HG03432 (cell line): ENCODE data around the gene TMEM87B.
"Not testable (repeated sequence)": the region's sequence is repeated elsewhere in the genome, so short reads cannot be mapped to it uniquely, and the experiment has no call there.

Experiments used
- ATAC-seq: cut with Tn5 transposase; IDR thresholded peaks from one replicate; pipeline ENCODE4 v1.9.1; 2021; ENCODE audit warnings: mild to moderate bottlenecking, moderate library complexity; ENCODE audit not compliant: unreplicated experiment

Gene TMEM87B

DNA sequence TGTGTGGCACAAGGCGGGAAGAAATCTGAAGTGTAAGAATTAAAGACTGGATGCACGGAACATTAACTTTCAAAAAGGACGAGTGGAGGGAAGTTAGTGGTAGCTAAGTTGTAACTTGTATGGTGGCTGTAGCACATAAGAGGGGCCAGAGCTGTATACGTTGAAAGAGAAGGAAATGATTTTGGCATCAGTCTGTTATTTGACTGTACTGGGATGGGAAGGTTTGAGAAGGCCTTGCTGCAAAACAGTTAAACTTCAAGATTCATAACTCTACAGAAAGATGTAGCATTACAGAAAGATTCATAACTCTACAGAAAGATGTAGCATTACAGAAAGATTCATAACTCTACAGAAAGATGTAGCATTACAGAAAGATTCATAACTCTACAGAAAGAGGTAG lies 58.3 kb downstream of the TMEM87B start:
- not testable (repeated sequence) for ATAC-seq

DNA sequence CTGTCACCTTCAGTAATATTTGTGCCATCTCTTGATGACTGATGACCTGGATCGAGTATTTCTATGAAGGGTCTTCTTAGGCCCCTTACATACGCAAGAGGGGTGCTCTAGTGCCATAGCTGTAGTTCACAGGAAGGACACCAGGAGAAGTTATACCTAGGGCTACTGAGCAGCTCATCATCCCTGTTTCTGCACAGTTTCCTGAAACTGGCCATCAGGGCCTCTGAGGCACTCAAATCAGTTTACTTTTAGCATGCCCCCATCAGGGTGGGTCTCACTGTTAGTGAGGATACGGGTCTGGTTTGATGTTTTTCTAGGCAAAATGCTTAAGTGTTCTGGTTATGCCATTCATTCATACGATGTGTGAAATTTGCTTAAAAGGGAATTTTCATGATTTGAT lies 63.1 kb downstream of the TMEM87B start:
- no peak for ATAC-seq

DNA sequence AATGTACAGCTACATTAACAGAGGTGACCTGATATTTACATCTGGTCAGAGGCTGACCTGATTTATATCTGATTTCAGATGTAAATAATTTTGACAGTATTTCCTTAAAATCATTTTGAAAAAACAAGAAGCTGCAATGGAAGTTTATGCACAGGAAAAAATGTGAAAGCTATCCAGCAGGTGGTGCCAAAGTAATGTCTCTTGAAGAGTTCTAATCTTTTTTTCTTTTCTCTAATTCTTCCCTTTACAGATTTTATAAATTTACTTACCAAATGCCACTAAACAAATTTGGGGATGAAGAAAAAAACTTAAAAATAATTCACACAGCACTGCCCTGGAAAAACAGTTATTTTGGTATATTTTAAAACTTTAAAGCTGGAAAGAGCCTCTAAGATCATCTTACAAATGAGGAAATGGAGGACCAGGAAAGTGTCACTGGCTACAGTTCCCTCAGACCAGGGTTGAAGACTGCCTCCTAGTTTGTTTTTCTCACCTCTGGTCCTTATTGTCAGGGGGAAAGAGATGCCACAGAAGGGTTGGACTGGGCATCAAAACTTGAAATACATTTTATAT lies 66.7 kb downstream of the TMEM87B start:
- no peak for ATAC-seq

DNA sequence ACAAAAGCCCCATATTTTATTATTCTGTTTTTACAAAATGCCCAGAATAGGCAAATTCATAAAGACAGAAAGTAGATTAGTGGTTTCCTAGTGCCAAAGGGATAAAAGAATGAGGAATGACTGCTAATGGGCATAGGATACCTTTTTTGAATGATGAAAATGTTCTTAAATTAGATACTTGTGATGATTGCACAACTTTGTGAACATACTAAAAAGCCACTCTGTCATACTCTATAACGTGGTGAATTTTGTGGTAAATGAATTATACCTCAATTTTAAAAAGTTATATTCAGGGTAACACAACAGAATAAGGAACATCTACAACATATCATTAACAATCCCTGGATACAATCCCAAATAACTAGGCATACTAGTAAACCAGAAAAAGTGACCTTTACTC lies 74.0 kb downstream of the TMEM87B start:
- no peak for ATAC-seq

DNA sequence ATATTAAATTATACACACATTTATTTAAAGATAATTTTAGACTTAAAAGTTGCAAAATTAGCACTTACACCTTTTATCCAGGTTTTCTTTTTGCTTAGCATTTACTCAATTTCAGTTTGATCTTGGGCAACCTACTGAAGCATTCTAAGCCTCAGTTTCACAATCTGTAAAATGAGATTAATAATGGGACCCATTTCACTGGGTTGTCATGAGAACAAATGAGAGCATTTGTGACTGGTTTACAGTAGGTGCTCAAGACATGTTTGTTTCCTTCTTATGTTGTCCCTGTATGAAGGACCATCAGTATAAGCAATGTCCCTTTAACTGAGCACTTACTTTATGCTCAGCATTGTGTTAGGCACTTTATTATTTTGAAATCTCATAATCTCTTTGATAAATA lies 78.3 kb downstream of the TMEM87B start:
- no peak for ATAC-seq

DNA sequence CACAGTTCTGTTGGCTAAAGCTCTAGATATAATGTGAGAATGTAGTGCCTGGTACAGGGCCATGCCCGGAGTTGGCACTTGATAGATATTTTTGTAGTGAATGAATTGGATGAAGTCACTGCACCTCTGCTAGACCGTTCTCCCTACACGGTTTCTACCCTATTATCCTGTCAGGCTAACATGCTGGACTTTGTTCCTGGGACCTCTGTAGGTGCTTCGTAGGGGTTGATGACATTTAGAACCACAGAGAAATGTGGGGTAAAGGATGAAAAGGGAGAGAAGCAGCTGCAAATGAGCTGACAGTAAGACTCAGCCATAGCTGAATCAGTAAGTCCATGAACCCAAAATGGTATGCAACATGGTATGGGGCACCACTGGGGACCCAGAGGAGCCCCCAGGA lies 79.1 kb downstream of the TMEM87B start:
- ATAC-seq: no peak

DNA sequence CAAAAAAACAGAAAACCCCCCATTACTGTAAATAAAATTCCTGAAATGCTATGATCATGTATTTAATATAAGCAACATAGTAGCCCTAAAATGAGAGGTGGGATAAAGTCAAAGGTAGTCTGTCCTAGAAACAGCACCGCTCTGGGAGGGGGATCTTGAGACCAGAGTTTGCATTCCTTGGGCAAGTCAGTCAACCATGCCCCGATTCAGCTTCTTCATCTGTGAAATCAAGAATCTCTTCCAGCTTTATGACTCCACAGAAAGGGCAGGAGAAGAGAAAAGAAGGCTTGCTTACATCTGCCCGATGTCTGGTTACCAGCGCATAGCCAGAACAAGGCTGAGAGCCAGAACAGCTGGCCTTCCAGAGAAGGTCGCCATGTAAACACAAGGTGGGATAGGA lies 81.0 kb downstream of the TMEM87B start:
- no peak for ATAC-seq

DNA sequence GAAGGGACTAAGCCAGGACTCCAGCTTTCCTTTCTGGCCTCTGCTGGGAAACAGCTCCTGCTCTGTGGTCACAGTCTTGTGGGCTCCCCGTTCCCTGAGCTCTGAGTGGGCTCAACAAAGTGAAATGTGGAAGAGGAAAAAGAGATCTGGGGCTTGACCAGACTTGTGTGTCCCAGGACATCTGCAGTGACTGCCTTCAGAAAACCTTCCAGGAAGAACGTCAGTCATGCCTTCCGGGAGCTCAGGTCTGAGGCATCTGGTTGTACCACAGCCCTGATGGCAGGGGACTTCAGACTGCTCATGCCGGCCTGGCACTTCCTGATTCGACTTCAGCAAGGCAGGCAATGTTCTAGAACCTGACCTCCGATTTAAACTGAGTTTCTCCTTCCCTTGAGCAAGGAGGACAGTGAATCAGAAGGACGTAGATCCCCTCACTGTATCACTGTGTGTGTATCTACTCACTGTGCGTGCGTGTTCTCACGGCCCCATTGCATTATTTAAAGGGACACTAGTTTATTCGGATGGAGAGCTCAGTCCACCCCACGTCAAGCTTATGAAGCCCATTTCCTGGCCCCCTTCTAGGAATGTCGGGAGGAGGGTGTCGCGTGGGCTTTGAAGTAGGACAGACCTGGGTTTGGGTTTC lies 82.6 kb downstream of the TMEM87B start:
- no peak for ATAC-seq

DNA sequence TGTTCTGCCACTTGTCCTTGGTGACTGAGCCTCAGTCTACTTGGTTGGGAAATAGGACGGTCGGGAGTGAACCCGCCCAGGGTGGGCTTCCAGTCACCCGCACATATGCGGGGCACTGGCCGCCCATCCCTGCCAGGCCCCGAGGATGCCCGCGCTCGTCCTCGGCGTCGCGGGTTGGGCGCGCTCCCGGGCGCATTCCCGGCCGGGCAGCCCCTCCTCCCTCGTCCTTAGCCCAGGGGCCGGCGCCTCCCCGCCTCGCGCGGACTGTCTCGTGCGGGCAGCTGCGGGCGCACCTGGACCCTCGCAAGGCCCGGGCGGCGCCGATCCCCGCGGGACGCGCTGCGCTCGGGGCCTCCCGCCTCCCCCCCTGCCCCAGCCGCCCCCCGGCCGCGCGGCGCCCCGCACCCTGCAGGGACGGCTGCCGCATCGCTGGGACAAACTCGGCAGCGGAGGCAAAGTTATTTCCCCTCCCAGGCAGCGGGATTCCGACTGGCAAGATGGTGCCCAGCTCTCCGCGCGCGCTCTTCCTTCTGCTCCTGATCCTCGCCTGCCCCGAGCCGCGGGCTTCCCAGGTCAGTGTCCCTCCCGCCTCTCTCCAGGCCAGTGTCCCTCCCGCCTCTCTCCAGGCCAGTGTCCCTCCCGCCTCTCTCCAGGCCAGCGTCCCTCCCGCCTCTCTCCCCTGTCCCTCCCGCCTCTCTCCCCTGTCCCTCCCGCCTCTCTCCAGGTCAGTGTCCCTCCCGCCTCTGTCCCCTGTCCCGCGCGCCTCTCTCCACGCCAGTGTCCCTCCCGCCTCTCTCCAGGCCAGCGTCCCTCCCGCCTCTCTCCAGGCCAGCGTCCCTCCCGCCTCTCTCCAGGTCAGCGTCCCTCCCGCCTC lies 83.3 kb downstream of the TMEM87B start, which contains the start of gene FBLN7:
Gene FBLN7, plus strand, starts transcription at position 227 of the 874 bp plus-strand sequence. Its CDS starts 271 bp downstream, at position 498.
- ATAC-seq: no peak

DNA sequence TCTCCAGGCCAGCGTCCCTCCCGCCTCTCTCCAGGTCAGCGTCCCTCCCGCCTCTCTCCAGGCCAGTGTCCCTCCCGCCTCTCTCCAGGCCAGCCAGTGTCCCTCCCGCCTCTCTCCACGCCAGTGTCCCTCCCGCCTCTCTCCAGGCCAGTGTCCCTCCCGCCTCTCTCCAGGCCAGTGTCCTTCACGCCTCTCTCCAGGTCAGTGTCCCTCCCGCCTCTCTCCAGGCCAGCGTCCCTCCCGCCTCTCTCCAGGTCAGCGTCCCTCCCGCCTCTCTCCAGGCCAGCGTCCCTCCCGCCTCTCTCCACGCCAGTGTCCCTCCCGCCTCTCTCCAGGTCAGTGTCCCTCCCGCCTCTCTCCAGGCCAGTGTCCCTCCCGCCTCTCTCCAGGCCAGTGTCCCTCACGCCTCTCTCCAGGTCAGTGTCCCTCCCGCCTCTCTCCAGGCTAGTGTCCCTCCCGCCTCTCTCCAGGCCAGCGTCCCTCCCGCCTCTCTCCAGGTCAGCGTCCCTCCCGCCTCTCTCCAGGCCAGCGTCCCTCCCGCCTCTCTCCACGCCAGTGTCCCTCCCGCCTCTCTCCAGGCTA lies 84.1 kb downstream of the TMEM87B start:
- ATAC-seq: not testable (repeated sequence)

DNA sequence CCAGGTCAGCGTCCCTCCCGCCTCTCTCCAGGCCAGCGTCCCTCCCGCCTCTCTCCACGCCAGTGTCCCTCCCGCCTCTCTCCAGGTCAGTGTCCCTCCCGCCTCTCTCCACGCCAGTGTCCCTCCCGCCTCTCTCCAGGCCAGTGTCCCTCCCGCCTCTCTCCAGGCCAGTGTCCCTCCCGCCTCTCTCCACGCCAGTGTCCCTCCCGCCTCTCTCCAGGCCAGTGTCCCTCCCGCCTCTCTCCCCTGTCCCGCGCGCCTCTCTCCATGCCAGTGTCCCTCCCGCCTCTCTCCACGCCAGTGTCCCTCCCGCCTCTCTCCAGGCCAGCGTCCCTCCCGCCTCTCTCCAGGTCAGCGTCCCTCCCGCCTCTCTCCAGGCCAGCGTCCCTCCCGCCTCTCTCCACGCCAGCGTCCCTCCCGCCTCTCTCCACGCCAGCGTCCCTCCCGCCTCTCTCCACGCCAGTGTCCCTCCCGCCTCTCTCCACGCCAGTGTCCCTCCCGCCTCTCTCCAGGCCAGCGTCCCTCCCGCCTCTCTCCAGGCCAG lies 84.7 kb downstream of the TMEM87B start:
- not testable (repeated sequence) for ATAC-seq

DNA sequence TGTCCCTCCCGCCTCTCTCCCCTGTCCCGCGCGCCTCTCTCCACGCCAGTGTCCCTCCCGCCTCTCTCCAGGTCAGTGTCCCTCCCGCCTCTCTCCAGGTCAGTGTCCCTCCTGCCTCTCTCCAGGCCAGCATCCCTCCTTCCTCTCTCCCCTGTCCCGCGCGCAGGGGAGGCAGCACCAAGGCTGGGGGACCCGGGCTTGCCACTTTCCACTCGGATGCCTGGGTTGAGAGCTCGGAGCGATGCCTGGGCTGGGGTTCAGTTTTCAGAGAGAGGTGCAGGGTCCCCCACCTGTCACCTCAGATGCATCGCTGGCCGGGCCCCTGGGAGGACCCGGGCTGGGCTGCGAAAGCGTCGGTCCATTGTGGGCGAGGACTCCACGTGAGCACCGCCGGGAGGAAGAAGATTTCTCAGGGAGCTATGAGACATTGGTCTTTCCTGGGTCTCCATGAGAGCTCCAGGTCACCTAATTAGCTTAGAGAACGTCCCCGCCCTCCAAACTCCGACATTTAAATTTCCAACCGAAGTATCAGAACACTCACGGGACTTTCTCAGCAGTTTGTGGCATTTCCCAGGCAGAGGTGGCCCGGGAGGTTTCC lies 85.2 kb downstream of the TMEM87B start:
- ATAC-seq: no peak

DNA sequence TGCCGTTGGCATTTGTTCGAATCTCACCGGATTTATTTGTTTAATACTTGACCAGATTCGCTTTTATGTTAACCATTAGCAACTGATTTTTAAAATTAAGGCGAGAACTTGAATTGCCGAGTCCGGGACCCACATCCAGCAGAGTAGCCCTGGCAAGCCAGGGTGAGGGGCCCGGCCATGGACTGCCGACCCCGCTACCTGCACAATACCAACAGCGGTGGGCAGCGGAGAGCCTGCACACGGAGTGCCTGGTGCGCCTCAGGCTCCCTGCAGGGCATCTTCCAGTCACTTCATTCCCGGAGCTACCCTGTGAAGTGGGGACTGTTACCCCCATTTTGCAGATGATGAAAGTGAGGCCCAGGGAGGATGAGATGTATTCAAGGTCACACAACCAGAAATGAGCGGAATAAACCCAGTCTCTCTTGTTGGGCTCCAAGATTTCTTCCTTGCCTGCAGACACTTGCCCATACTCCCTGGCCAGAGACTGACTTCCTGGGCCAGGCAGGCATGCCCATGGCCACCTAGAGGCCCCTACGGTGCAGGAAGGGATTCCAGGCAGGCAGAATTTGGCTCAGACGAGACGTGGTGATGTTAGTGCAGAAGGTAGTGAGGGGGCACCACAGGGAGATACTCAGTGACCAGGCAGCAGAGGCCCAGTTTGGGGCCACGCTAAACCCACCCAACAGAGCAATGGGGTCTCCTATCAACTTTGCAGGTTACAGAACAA lies 86.0 kb downstream of the TMEM87B start:
- ATAC-seq: no peak

DNA sequence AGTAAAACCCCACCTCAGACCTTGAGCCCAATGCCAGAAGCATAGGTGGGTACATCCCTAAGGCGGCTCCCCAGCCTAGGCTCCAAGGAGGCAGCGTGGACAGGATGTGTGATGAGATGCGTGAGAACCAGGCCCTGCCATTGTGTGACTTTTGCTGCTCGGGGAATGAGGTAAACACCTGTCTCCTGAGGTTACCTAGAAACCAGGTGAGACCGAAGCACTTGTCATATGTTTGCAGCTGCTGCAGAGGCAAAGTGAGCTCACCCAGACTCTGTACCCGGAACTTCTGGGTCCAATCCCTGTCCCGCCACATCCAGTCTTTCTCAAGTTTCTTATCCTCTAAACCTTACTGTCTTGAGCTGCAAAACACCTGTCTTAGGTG lies 86.5 kb downstream of the TMEM87B start:
- no peak for ATAC-seq

DNA sequence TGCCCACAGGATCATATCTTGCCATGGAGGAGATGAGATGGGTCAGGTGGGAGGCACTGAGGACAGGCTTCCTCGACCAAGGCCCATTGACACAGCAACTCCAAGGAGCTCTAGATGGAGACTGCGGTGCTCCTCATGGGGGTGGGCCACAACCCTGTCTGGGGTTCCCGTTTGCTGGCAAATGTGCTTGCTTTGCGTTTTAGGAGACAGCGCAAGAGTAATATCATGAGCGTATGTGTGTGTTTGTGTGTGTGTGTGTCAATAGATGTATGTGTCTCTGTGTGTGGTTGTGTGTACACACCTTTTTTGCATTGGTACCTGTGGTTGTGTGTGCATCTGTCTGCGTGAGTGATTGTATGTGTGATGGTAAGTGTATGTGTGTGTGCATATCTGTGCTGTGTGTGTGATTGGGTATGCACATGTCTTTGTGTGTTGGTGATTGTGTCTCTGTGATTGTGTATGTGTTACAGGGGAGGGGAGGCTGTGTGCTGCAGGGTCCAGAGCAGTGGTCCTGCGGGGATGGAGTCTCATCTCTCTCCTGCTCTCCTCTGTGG lies 87.5 kb downstream of the TMEM87B start:
- no peak for ATAC-seq

DNA sequence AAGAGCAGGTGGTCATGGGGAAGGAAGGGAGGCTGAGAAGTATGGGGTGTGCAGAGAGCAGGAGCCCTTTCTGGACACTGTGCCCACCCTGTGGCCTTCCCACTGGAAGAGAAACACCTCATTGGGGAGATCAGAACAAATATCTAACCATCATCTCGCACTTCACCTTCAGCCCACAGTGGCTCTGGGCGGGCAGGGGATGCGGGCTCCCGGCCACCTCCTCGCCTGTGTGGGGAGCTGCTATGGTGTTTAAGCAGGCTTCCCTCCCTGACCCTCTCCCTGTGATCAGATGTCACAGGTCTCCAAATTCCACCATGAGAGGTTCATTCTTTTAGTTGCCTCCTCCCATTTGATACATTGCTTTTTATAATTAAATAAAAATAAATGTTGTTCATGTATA lies 88.1 kb downstream of the TMEM87B start:
- no peak for ATAC-seq

DNA sequence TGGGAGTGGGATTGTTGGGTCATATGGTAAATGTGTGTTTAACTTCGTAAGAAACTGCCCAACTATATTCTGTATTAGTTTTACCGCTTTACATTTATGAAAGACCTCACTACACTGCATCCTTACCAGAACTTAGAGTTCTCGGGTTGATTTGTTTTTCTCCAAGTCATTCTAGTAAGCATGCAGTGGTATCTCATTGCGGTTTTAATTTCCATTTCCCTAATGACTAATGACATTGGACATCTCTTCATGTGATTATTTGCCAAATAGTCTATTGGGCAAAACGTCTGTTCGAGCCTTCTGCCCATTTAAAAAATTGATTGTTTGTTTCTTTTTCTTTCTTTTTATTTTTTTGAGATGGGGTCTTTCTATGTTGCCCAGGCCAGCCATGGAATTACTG lies 89.9 kb downstream of the TMEM87B start:
- no peak for ATAC-seq

DNA sequence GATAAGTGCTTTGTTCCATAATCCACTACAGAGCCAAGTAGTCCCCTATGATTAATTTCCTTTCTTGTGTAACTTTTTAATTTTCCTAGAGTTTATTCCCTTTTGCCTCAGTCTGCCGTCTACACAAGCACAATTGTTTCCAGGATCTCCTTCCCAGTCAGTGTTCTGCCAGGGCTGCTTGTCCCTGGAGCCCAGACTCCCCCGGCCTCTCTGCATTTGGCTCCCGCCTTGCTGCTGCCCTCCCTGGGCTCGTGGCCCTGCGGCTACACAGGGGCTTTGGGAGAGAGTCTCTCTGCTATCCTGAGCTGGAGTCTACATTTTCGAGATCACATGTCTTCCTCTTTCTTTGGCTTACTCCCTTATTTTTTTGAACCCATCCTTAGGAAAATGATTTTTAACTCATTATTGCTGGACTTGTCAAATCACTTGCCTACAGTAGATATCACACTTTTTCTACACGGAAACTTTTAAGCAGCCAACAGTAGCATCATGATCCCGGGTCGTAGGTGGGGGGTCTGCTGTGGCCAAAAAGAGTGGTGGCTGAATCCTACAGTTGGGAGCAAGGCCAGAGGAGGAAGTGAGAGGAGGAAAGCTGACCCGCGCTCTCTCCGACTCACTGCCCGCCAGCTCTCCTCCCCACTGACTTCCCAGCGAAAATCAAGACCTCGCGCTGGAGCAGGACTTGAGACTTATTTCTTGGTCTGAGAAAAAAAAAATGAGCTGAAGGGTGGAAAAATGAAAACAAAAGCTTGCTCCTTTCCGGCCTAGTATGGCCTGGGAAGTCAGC lies 92.5 kb downstream of the TMEM87B start:
- ATAC-seq: no peak

DNA sequence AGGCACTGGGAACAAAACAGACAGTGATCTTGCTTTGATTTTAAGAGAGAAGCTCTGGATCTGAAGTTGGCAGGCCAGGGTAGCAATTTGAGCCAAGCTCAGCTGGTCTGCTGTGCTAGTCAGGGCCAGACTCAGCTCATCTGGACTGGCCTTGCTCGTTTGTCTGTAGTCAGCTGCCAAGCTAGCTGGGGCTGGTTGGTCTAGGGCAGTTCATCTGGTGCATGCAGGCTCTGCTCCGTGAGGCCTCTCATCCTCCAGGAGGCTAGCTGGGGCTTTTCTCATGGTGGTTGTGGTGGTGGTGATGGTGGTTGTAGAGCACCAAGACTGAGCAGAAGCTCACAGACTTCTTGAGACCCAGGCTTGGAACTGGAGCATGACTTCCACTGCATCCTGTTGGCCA lies 93.4 kb downstream of the TMEM87B start:
- no peak for ATAC-seq
